Spleen (tissue), 11 donors: ENCODE results near the gene RLF. TPM values are rescaled to one million over a fixed set of nuclear protein-coding genes. Genes with fewer than 3 reads are reported as not detected.
A peak's percentile ranks its signal among the peaks of the same experiment; 100 is the strongest.

ENCODE experiments used
- DNase-seq: peaks from one replicate; pipeline ENCODE4 v3.0.0-alpha.2; 2020
- H3K27ac ChIP-seq, 8 donors: fragments of 200-600 bp; sonication (generic) in 7 of 8; 1 replicate in 4 of 8; 2 replicates in 4 of 8; pipeline versions ENCODE4 v1.5.0 to v1.8.0; 2016 to 2021; ENCODE audit warnings: inconsistent platforms in 4 of 8, mild to moderate bottlenecking in 4 of 8, moderate library complexity in 1 of 8
- H3K27me3 ChIP-seq, 7 donors: fragments of 200-600 bp; sonication (generic) in 6 of 7; replicated peaks in 1 of 7; 1 replicate in 4 of 7; 2 replicates in 3 of 7; pipeline versions ENCODE4 v1.5.0 to v1.8.0; 2016 to 2021; ENCODE audit warnings: inconsistent platforms in 3 of 7, mild to moderate bottlenecking in 1 of 7
- H3K36me3 ChIP-seq, 6 donors: fragments of 200-600 bp; sonication (generic) in 5 of 6; 1 replicate in 4 of 6; 2 replicates in 2 of 6; pipeline versions ENCODE4 v1.5.0 to v1.8.0; 2016 to 2021; ENCODE audit warnings: inconsistent platforms in 2 of 6
- H3K4me1 ChIP-seq, 6 donors: fragments of 200-600 bp; sonication (generic) in 5 of 6; 1 replicate in 3 of 6; 2 replicates in 3 of 6; pipeline versions ENCODE4 v1.5.0 to v1.8.0; 2016 to 2021; ENCODE audit warnings: inconsistent platforms in 3 of 6
- H3K4me3 ChIP-seq, 8 donors: fragments of 200-600 bp; sonication (generic) in 7 of 8; 1 replicate in 4 of 8; 2 replicates in 4 of 8; pipeline versions ENCODE4 v1.5.0 to v1.8.0; 2016 to 2021; ENCODE audit warnings: inconsistent platforms in 4 of 8, mild to moderate bottlenecking in 4 of 8, moderate library complexity in 2 of 8
- H3K9me3 ChIP-seq, 8 donors: fragments of 200-600 bp; sonication (generic) in 7 of 8; 1 replicate in 4 of 8; 2 replicates in 4 of 8; pipeline versions ENCODE4 v1.5.0 to v1.8.0; 2016 to 2021; ENCODE audit warnings: inconsistent platforms in 4 of 8
- CTCF ChIP-seq, 11 experiments: fragments of 200-600 bp in 7 of 11; fragments of 450-650 bp in 4 of 11; sonication (generic) in 4 of 11; IDR thresholded peaks in 8 of 11; conservative IDR thresholded peaks in 3 of 11; 1 replicate in 7 of 11; 2 replicates in 4 of 11; pipeline versions ENCODE4 v1.4.0 to v1.8.0; 2016 to 2021; ENCODE audit warnings: antibody characterized with exemption in 11 of 11, inconsistent platforms in 4 of 11, mild to moderate bottlenecking in 1 of 11
- POLR2A ChIP-seq, 3 donors: fragments of 450-650 bp; IDR thresholded peaks; one replicate each; pipeline ENCODE4 v1.5.1; 2017; ENCODE audit warnings: antibody characterized with exemption in 3 of 3, mild to moderate bottlenecking in 1 of 3
- POLR2AphosphoS5 ChIP-seq, 3 donors: sonication (generic); formaldehyde crosslinking; IDR thresholded peaks; one replicate each; pipeline ENCODE4 v1.5.1; 2017; ENCODE audit warnings: antibody characterized with exemption in 3 of 3
- WGBS, 5 donors: extraction: QIAGEN DNeasy Blood & Tissue Kit in 3 of 5; methylation state at CpG; one replicate each; pipeline versions ENCODE4 v1.1.5 to v1.1.7; 2013 to 2018; 5-methylcytosine and 5-hydroxymethylcytosine counted together
- intact Hi-C: fragments of 100-400 bp; cut with DNase I; formaldehyde crosslinking; loops from one replicate; pipeline ENCODE4 v1.15.0; 2023; ENCODE audit warnings: low total_unique reads
- polyA plus RNA-seq, 3 donors: library from polyadenylated mRNA; stranded (reverse); fragments of 200-250 nt; gene quantifications; one replicate each; pipeline ENCODE4 v1.2.1, GENCODE V29; 2013
- total RNA-seq, 7 donors: library from RNA; depleted of rRNA in 3 of 7; stranded (reverse); fragments of >200 nt in 3 of 7; fragmentation: NEBNext Ultra II Directional in 4 of 7; extraction: Animal tissue kit (Norgen Biotek cat#: 25700) in 4 of 7; gene quantifications; one replicate each; pipeline versions ENCODE4 v1.1.0 to v1.2.1, GENCODE V29; 2016 to 2021
- donor health status: healthy with polysubstance abuse.
- donor health status: DM: no; HTN: no; CAD: no; lungs with moderate emphysema.
- donor health status: DM: no; HTN: no; CAD: no.
- donor health status: Bipolar disorder and iron deficiency.
- donor health status: healthy.
- donor health status: DM: no; HTN: no; CAD: no.
- donor health status: DM: yes; HTN: yes; CAD: no.

The RLF gene
- total and polyA plus RNA-seq, 10 donors: 3.8 to 26.3 (median 16.8) TPM

DNA sequence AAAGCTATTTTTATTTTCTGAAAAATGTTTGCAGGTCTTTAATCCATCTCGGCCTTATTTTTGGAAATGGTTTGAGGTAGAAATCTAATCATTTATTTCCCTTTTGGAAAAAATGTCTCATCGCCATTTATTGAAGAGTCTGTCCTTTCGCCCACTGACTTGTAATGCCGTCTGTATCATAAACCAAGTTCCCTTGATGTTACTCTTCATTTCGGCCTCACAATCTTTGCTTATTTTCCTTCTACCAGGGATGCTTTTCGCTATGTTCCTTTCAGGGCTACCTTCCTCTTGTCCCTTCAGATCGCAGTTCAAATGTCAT is 422 bp upstream of the RLF start:
- H3K4me3 ChIP-seq: peak overlapping the region; percentile 80 to 97 (median 92)
- no peak for TF ChIP-seq CTCF (IDR thresholded peaks at IDR 0.05 in 8 of 11, conservative IDR thresholded peaks at IDR 0.05 in 3 of 11)
- TF ChIP-seq POLR2A (IDR thresholded peaks at IDR 0.05): no peak
- no peak for TF ChIP-seq POLR2AphosphoS5 (IDR thresholded peaks at IDR 0.05)
- H3K27ac ChIP-seq: peak overlapping the region; percentile 84 to 97 (median 93)
- no peaks in the 10 kb centered on the region for H3K36me3 ChIP-seq
- no peaks in the 10 kb centered on the region for H3K27me3 ChIP-seq
- H3K9me3 ChIP-seq: no peaks in the 10 kb centered on the region
- intact Hi-C loops: no loop called here
- 33 to 41% (median 35%) methylated on average over 7 of the region's 7 CpGs for WGBS, 5 donors
- no peak for DNase-seq
- H3K4me1 ChIP-seq: peaks cover 23 to 49% (median 46%) of the 10 kb centered on the region in 6 donors

- no peak for DNase-seq
- H3K27ac ChIP-seq: peak overlapping the region; percentile 84 to 97 (median 93)
- H3K27me3 ChIP-seq: no peaks in the 10 kb centered on the region
- TF ChIP-seq CTCF (IDR thresholded peaks at IDR 0.05 in 8 of 11, conservative IDR thresholded peaks at IDR 0.05 in 3 of 11) (no peak), POLR2AphosphoS5 (IDR thresholded peaks at IDR 0.05) (no peak), POLR2A (IDR thresholded peaks at IDR 0.05) (no peak)
- no peaks in the 10 kb centered on the region for H3K9me3 ChIP-seq
- H3K4me3 ChIP-seq: peak overlapping the region; percentile 80 to 97 (median 92)
- intact Hi-C loops: no loop called here
- H3K4me1 ChIP-seq: peaks cover 23 to 60% (median 50%) of the 10 kb centered on the region in 6 donors
- no peaks in the 10 kb centered on the region for H3K36me3 ChIP-seq
- 0 to 1% (median 1%) methylated on average over 14 to 16 of the region's 16 CpGs for WGBS, 5 donors
Measured at GRCh38 chr1:40161888-40162397, 756 bp downstream of the RLF start.

DNA sequence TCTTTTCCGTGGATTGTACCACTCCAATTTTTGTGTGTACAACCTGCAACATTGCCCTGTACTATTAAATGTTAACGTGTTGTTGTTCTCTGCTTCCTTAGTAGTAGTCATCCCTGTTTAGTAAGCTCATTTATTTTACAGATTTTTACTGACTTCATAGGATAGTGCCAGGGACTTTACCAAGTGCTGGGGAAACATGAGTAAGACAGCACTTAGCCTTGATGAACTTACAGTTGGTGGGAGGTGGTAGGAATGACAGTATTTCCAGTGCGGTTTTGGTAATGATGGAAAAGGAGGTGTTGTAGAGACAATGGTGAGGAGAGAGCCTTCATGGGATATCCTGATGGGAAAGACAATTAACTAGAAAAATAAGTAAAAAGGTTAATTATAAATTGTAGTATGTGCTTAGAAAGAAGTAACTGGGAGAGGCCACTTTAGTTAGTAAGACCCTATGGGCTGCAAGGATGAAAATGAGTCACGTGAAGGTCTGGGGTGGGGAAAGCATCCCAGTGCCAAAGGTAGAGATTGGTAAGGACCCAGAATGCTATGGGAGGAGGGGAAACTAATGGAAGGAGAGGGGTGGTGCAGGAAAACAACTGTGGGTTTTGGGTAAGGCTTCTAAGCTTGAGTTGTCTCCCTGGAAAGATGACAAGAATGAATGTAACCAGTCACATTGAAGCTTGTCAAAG is 1.7 kb downstream of the RLF start:
- DNase-seq: no peak
- Histone ChIP-seq H3K4me3 (peak overlapping the region; percentile 80 to 97 (median 92)), H3K36me3 (no peaks in the 10 kb centered on the region), H3K4me1 (peaks cover 23 to 70% (median 60%) of the 10 kb centered on the region in 6 donors), H3K27ac (no peak overlapping the region), H3K27me3 (no peaks in the 10 kb centered on the region), H3K9me3 (no peaks in the 10 kb centered on the region)
- intact Hi-C loops: no loop called here
- 10 to 24% (median 22%) methylated on average over 4 of the region's 4 CpGs for WGBS, 5 donors
- no peak for TF ChIP-seq CTCF (IDR thresholded peaks at IDR 0.05 in 8 of 11, conservative IDR thresholded peaks at IDR 0.05 in 3 of 11)
- no peak for TF ChIP-seq POLR2A (IDR thresholded peaks at IDR 0.05)
- no peak for TF ChIP-seq POLR2AphosphoS5 (IDR thresholded peaks at IDR 0.05)

DNA sequence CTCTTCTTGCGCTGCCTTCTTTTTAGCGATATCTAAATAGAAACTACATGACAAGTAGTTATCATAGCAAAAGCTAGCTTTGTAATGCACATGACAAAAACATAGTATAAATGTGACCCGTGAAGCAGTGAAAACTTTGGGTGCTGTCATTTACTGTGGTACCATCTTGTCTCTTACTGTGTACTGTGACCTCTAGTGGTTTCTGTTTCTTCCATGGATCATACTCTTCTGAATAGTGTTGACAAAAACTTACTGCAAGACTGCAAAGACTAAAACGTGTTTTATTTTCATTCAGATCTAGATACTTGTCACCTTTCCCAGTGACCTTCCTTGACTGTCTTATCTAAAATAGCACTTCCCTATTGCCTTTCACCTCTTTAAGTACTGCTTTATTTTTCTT is 6.1 kb downstream of the RLF start:
- intact Hi-C loops: no loop called here
- H3K4me1 ChIP-seq: peaks cover 24 to 95% (median 70%) of the 10 kb centered on the region in 6 donors
- TF ChIP-seq POLR2AphosphoS5 (IDR thresholded peaks at IDR 0.05) (no peak), POLR2A (IDR thresholded peaks at IDR 0.05) (no peak), CTCF (IDR thresholded peaks at IDR 0.05 in 8 of 11, conservative IDR thresholded peaks at IDR 0.05 in 3 of 11) (no peak)
- no peak overlapping the region for H3K27ac ChIP-seq
- DNase-seq: no peak
- no peaks in the 10 kb centered on the region for H3K36me3 ChIP-seq
- 78 to 83% (median 79%) methylated on average over 4 of the region's 4 CpGs for whole genome bisulfite sequencing, 5 donors
- H3K4me3 ChIP-seq: no peak overlapping the region
- no peaks in the 10 kb centered on the region for H3K9me3 ChIP-seq
- no peaks in the 10 kb centered on the region for H3K27me3 ChIP-seq
